Measurements from ENCODE around the gene FTO.
A peak's percentile ranks its signal among the peaks of the same experiment; 100 is the strongest.

Gene FTO

GRCh38 chr16:53936529-53936928 lies 232.6 kb downstream of the FTO start:
- Histone ChIP-seq H3K27ac (no peak overlapping the region), H2AFZ (ENCODE audit: low read depth) (no peak overlapping the region), H3K4me3 (IDR thresholded peaks at IDR 0.05; ENCODE audit: insufficient read depth, low read depth, low read length) (no peak overlapping the region), H3K79me2 (ENCODE audit: insufficient read depth, low read depth) (no peaks in the 10 kb centered on the region), H3K4me2 (no peak overlapping the region), H3K27me3 (ENCODE audit: insufficient read depth, low read depth) (no peaks in the 10 kb centered on the region), H4K20me1 (ENCODE audit: insufficient read depth) (no peaks in the 10 kb centered on the region), H3K9ac (no peak overlapping the region), H3K4me1 (ENCODE audit: low read depth, poor library complexity, severe bottlenecking) (no peaks in the 10 kb centered on the region), H3K36me3 (ENCODE audit: insufficient read depth) (no peaks in the 10 kb centered on the region)
- TF ChIP-seq, protein P1, sequence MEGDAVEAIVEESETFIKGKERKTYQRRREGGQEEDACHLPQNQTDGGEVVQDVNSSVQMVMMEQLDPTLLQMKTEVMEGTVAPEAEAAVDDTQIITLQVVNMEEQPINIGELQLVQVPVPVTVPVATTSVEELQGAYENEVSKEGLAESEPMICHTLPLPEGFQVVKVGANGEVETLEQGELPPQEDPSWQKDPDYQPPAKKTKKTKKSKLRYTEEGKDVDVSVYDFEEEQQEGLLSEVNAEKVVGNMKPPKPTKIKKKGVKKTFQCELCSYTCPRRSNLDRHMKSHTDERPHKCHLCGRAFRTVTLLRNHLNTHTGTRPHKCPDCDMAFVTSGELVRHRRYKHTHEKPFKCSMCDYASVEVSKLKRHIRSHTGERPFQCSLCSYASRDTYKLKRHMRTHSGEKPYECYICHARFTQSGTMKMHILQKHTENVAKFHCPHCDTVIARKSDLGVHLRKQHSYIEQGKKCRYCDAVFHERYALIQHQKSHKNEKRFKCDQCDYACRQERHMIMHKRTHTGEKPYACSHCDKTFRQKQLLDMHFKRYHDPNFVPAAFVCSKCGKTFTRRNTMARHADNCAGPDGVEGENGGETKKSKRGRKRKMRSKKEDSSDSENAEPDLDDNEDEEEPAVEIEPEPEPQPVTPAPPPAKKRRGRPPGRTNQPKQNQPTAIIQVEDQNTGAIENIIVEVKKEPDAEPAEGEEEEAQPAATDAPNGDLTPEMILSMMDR (conservative IDR thresholded peaks at IDR 0.05; ENCODE audit: low read depth, low read length), result no peak

- Histone ChIP-seq H3K36me3 (ENCODE audit: insufficient read depth) (no peaks in the 10 kb centered on the region), H3K4me3 (IDR thresholded peaks at IDR 0.05; ENCODE audit: insufficient read depth, low read depth, low read length) (no peak overlapping the region), H3K4me2 (no peak overlapping the region), H3K27ac (no peak overlapping the region), H3K9ac (no peak overlapping the region), H3K4me1 (ENCODE audit: low read depth, poor library complexity, severe bottlenecking) (no peaks in the 10 kb centered on the region), H3K79me2 (ENCODE audit: insufficient read depth, low read depth) (no peaks in the 10 kb centered on the region), H4K20me1 (ENCODE audit: insufficient read depth) (no peaks in the 10 kb centered on the region), H3K27me3 (ENCODE audit: insufficient read depth, low read depth) (no peaks in the 10 kb centered on the region), H2AFZ (ENCODE audit: low read depth) (no peak overlapping the region)
- TF ChIP-seq, protein P1 (conservative IDR thresholded peaks at IDR 0.05; ENCODE audit: low read depth, low read length), result no peak
These were observed 233.4 kb downstream of the FTO start for GRCh38 chr16:53937161-53937880.

GRCh38 chr16:53944025-53944424 lies 240.1 kb downstream of the FTO start:
- Histone ChIP-seq H3K79me2 (ENCODE audit: insufficient read depth, low read depth) (no peaks in the 10 kb centered on the region), H4K20me1 (ENCODE audit: insufficient read depth) (no peaks in the 10 kb centered on the region), H3K4me3 (IDR thresholded peaks at IDR 0.05; ENCODE audit: insufficient read depth, low read depth, low read length) (no peak overlapping the region), H3K27me3 (ENCODE audit: insufficient read depth, low read depth) (no peaks in the 10 kb centered on the region), H3K4me2 (no peak overlapping the region), H3K9ac (no peak overlapping the region), H3K4me1 (ENCODE audit: low read depth, poor library complexity, severe bottlenecking) (no peaks in the 10 kb centered on the region), H3K27ac (no peak overlapping the region), H2AFZ (ENCODE audit: low read depth) (no peak overlapping the region), H3K36me3 (ENCODE audit: insufficient read depth) (no peaks in the 10 kb centered on the region)
- TF ChIP-seq, protein P1 (conservative IDR thresholded peaks at IDR 0.05; ENCODE audit: low read depth, low read length), result no peak

DNA sequence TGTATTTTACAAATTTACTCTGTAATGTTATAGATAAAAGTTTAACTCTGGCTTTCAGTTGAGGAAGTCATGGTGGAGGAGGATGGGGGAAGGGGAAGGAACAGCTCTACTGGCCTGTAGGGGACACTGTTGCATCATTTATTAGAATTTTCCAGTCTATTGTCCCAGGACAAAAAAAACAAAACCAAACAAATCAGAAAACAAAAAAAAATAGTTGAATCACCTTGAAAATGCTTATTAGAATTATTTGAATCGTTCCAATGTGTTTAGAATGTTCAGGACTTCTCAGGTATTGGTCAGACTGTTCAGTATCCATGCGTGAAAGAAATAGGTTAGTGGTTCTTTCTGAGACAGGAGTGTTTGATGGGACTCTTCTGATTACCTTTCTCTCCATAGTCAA lies 242.0 kb downstream of the FTO start:
- no peaks in the 10 kb centered on the region for H3K79me2 ChIP-seq (ENCODE audit: insufficient read depth, low read depth)
- H3K27ac ChIP-seq, result no peak overlapping the region

More for the DNA sequence above, 242.0 kb downstream of the FTO start:
- TF ChIP-seq, protein P1 (conservative IDR thresholded peaks at IDR 0.05; ENCODE audit: low read depth, low read length), result peak; percentile 57
- Histone ChIP-seq H3K4me1 (ENCODE audit: low read depth, poor library complexity, severe bottlenecking) (no peaks in the 10 kb centered on the region), H3K4me3 (IDR thresholded peaks at IDR 0.05; ENCODE audit: insufficient read depth, low read depth, low read length) (no peak overlapping the region), H3K4me2 (no peak overlapping the region), H3K9ac (no peak overlapping the region), H3K27me3 (ENCODE audit: insufficient read depth, low read depth) (no peaks in the 10 kb centered on the region), H3K36me3 (ENCODE audit: insufficient read depth) (no peaks in the 10 kb centered on the region), H4K20me1 (ENCODE audit: insufficient read depth) (no peaks in the 10 kb centered on the region), H2AFZ (ENCODE audit: low read depth) (no peak overlapping the region)
